ENCODE data around the gene BRDT.

GRCh38 chr1:91948501-91949355, 473 bp upstream of the BRDT start:
- no peak for TF ChIP-seq CTCF (IDR thresholded peaks at IDR 0.05; ENCODE audit: insufficient read depth, low read depth, low read length)
- TF ChIP-seq EZH2 (IDR thresholded peaks at IDR 0.05; ENCODE audit: insufficient read depth, low read length): no peak

All from astrocyte (in vitro differentiated cells and primary cell).